ENCODE results near the gene GSN.
"Not testable (repeated sequence)": the region's sequence is repeated elsewhere in the genome, so short reads cannot be mapped to it uniquely, and the experiment has no call there.

Gene GSN

DNA sequence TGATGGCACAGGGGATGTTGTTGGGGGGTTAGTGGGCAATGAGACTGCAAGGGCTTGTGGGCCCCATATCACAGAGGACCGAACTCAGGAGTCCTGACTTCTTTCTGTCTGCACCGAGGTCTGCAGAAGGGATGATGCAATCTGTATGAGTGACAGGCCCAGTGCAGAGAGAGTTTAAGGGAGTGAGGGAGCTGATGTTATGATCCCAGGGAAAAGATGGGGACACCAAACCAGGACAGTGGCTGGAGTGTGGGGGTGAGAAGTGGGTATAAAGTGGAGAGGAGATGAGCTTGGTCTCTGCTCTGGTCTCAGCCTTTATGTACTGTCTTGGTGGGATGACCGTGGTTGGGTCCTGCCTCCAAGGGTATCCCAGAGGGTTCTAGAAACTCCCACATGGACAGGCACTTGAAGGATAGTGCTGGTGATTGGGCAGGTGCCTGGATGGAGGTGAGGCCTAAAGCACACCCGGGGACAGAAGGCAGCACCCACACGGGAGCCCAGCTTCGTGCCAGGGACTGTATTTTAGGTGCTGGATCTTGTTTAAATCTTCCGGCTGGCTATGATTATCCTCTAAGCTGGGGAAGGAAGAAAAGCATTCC, 21.9 kb downstream of the GSN start:
- Histone ChIP-seq H3K27me3 (ENCODE audit: insufficient read depth, low read depth) (no peaks in the 10 kb centered on the region), H4K20me1 (ENCODE audit: insufficient read depth) (no peaks in the 10 kb centered on the region), H3K36me3 (ENCODE audit: insufficient read depth) (no peaks in the 10 kb centered on the region), H3K4me2 (no peak overlapping the region), H3K27ac (no peak overlapping the region), H3K4me3 (IDR thresholded peaks at IDR 0.05; ENCODE audit: insufficient read depth, low read depth, low read length) (no peak overlapping the region), H3K9ac (no peak overlapping the region), H3K79me2 (ENCODE audit: insufficient read depth, low read depth) (no peaks in the 10 kb centered on the region), H2AFZ (ENCODE audit: low read depth) (no peak overlapping the region), H3K4me1 (ENCODE audit: low read depth, poor library complexity, severe bottlenecking) (no peaks in the 10 kb centered on the region)
- TF ChIP-seq, protein P1, sequence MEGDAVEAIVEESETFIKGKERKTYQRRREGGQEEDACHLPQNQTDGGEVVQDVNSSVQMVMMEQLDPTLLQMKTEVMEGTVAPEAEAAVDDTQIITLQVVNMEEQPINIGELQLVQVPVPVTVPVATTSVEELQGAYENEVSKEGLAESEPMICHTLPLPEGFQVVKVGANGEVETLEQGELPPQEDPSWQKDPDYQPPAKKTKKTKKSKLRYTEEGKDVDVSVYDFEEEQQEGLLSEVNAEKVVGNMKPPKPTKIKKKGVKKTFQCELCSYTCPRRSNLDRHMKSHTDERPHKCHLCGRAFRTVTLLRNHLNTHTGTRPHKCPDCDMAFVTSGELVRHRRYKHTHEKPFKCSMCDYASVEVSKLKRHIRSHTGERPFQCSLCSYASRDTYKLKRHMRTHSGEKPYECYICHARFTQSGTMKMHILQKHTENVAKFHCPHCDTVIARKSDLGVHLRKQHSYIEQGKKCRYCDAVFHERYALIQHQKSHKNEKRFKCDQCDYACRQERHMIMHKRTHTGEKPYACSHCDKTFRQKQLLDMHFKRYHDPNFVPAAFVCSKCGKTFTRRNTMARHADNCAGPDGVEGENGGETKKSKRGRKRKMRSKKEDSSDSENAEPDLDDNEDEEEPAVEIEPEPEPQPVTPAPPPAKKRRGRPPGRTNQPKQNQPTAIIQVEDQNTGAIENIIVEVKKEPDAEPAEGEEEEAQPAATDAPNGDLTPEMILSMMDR (conservative IDR thresholded peaks at IDR 0.05; ENCODE audit: low read depth, low read length) = no peak

DNA sequence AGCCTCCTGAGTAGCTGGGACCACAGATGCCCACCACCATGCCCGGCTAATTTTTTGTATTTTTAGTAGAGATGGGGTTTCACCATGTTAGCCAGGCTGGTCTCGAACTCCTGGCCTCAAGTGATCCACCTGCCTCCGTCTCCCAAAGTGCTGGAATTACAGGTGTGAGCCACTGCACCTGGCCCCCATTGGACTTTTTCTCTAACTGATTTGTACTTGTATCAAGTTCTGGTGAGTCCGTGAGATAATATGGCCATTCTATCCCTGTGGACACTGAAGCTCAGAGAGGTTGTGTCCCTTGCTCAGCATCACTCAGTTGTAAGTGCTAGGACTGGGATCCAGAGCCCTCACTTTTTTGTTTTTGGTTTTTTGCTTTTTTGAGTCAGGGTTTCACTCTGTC, 23.6 kb downstream of the GSN start:
- not testable (repeated sequence) for H3K4me2 ChIP-seq; H3K9ac ChIP-seq; H3K4me1 ChIP-seq (ENCODE audit: low read depth, poor library complexity, severe bottlenecking); H3K27ac ChIP-seq; H3K27me3 ChIP-seq (ENCODE audit: insufficient read depth, low read depth); H3K79me2 ChIP-seq (ENCODE audit: insufficient read depth, low read depth); H3K36me3 ChIP-seq (ENCODE audit: insufficient read depth); H2AFZ ChIP-seq (ENCODE audit: low read depth); H3K4me3 ChIP-seq (IDR thresholded peaks at IDR 0.05; ENCODE audit: insufficient read depth, low read depth, low read length); H4K20me1 ChIP-seq (ENCODE audit: insufficient read depth)

DNA sequence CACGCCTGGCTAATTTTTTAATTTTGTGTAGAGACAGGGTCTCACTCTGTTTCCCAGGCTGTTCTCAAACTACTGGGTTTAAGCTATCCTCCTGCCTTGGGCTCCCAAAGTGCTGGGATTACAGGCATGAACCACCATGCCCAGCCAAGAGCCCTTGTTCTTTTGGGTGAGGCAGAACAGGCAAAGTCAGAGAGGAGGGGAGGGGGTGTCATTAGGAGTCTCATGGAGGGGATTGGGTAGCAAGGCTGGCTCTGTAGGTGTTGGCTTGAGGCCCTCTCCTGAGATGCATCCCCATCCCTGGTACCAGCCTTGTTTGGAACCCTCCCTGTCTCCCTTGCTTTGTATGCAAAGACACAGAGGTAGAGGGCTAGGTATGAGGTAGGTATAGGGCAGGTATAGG, 24.1 kb downstream of the GSN start:
- Histone ChIP-seq H2AFZ (ENCODE audit: low read depth) (no peak overlapping the region), H3K79me2 (ENCODE audit: insufficient read depth, low read depth) (no peaks in the 10 kb centered on the region), H4K20me1 (ENCODE audit: insufficient read depth) (no peaks in the 10 kb centered on the region), H3K27ac (no peak overlapping the region), H3K4me1 (ENCODE audit: low read depth, poor library complexity, severe bottlenecking) (no peaks in the 10 kb centered on the region), H3K27me3 (ENCODE audit: insufficient read depth, low read depth) (no peaks in the 10 kb centered on the region), H3K36me3 (ENCODE audit: insufficient read depth) (no peaks in the 10 kb centered on the region), H3K4me3 (IDR thresholded peaks at IDR 0.05; ENCODE audit: insufficient read depth, low read depth, low read length) (no peak overlapping the region), H3K4me2 (no peak overlapping the region), H3K9ac (no peak overlapping the region)
- TF ChIP-seq, protein P1 (conservative IDR thresholded peaks at IDR 0.05; ENCODE audit: low read depth, low read length) = no peak

DNA sequence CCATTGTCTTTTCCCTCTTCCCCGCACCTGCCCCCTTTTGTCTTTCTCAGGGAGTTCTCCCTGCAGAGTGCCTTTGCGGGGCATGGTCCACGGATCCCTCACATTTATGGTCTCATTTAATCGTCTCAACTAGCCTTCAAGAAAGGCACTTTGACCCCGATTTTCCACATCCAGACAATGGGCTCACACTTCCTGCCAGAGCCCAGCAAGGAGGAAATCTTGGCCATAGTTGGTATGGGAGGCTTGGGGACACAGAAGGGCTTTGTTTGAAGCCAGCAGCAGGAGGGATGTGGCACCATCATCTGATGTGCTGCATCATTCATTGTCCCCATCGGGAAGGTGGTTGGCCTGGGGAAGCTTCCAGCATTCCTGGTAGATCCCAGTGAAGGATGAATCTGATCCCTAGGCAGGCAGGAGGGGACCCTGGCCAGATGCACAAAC, 24.9 kb downstream of the GSN start:
- no peaks in the 10 kb centered on the region for H3K4me1 ChIP-seq (ENCODE audit: low read depth, poor library complexity, severe bottlenecking)
- H3K9ac ChIP-seq = no peak overlapping the region
- no peaks in the 10 kb centered on the region for H3K79me2 ChIP-seq (ENCODE audit: insufficient read depth, low read depth)
- TF ChIP-seq, protein P1 (conservative IDR thresholded peaks at IDR 0.05; ENCODE audit: low read depth, low read length) = no peak
- H4K20me1 ChIP-seq (ENCODE audit: insufficient read depth) = no peaks in the 10 kb centered on the region
- H3K4me2 ChIP-seq = no peak overlapping the region
- H2AFZ ChIP-seq (ENCODE audit: low read depth) = no peak overlapping the region
- H3K36me3 ChIP-seq (ENCODE audit: insufficient read depth) = no peaks in the 10 kb centered on the region
- H3K27me3 ChIP-seq (ENCODE audit: insufficient read depth, low read depth) = no peaks in the 10 kb centered on the region
- no peak overlapping the region for H3K27ac ChIP-seq
- H3K4me3 ChIP-seq (IDR thresholded peaks at IDR 0.05; ENCODE audit: insufficient read depth, low read depth, low read length) = no peak overlapping the region

DNA sequence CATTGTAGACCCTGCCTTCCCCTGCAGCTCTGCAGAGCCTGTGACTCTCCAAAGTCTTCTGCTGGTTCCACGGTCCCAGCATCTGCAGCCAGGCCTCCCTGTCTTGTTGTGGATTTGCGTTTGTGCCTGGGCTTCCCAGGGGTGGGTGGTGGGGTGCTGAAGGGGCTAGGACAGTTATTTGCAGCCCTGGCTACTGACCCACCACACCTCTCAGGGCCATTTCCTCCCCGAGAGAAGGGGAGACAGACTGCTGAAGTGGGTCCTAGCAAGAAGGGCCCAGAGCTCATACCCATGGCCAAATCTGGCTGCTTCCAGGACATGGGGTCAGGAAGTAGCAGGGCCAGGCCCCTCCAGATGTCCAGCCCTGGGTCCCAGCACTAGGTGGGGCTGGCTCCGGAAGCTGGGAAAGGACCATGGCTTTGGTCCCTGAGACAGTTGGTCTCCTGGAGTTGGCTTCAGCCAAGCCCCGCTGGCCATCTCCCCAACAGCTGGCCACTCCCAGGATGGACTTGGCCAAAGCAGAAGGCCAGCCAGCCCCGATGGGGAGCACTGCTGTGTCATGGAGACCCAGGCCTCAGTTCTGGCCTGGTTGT, 26.3 kb downstream of the GSN start:
- H3K4me2 ChIP-seq = no peak overlapping the region
- H3K79me2 ChIP-seq (ENCODE audit: insufficient read depth, low read depth) = no peaks in the 10 kb centered on the region
- no peak overlapping the region for H3K9ac ChIP-seq
- H3K36me3 ChIP-seq (ENCODE audit: insufficient read depth) = no peaks in the 10 kb centered on the region
- TF ChIP-seq, protein P1 (conservative IDR thresholded peaks at IDR 0.05; ENCODE audit: low read depth, low read length) = no peak
- H3K27ac ChIP-seq = no peak overlapping the region
- H3K4me1 ChIP-seq (ENCODE audit: low read depth, poor library complexity, severe bottlenecking) = no peaks in the 10 kb centered on the region
- no peaks in the 10 kb centered on the region for H4K20me1 ChIP-seq (ENCODE audit: insufficient read depth)
- H3K27me3 ChIP-seq (ENCODE audit: insufficient read depth, low read depth) = no peaks in the 10 kb centered on the region
- H2AFZ ChIP-seq (ENCODE audit: low read depth) = no peak overlapping the region
- H3K4me3 ChIP-seq (IDR thresholded peaks at IDR 0.05; ENCODE audit: insufficient read depth, low read depth, low read length) = no peak overlapping the region

All from KMS-11 (cell line).